ENCODE results near the gene APOOL. TPM values are rescaled to one million over a fixed set of nuclear protein-coding genes. Genes with fewer than 3 reads are reported as not detected.

APOOL gene
- total RNA-seq, 1 donor from 2014 or later: 21.4 TPM

GRCh38 chrX:85113746-85114145, 110.1 kb downstream of the APOOL start:
- ATAC-seq (no peak), DNase-seq (no peak)
- Histone ChIP-seq H3K4me1 (no peaks in the 10 kb centered on the region), H3K9me3 (no peaks in the 10 kb centered on the region), H3K27ac (no peak overlapping the region), H3K4me3 (no peak overlapping the region), H3K36me3 (no peaks in the 10 kb centered on the region), H3K27me3 (no peaks in the 10 kb centered on the region)
- intact Hi-C loops (cut with DNase I): no loop called here
- no peak for TF ChIP-seq CTCF (IDR thresholded peaks at IDR 0.05)

GRCh38 chrX:85114171-85114570, 110.5 kb downstream of the APOOL start:
- intact Hi-C loops (cut with DNase I): no loop called here

GRCh38 chrX:85114776-85115175, 111.1 kb downstream of the APOOL start:
- no peak overlapping the region for H3K4me3 ChIP-seq
- H3K9me3 ChIP-seq: no peaks in the 10 kb centered on the region
- intact Hi-C loops (cut with DNase I): no loop called here
- H3K4me1 ChIP-seq: no peaks in the 10 kb centered on the region
- H3K27ac ChIP-seq: no peak overlapping the region
- H3K27me3 ChIP-seq: no peaks in the 10 kb centered on the region
- ATAC-seq: no peak
- TF ChIP-seq CTCF (IDR thresholded peaks at IDR 0.05): no peak
- DNase-seq: no peak
- H3K36me3 ChIP-seq: no peaks in the 10 kb centered on the region

More at GRCh38 chrX:85114171-85114570, 110.5 kb downstream of the APOOL start:
- Histone ChIP-seq H3K27ac (no peak overlapping the region), H3K4me3 (no peak overlapping the region), H3K9me3 (no peaks in the 10 kb centered on the region), H3K4me1 (no peaks in the 10 kb centered on the region), H3K27me3 (no peaks in the 10 kb centered on the region), H3K36me3 (no peaks in the 10 kb centered on the region)
- no peak for TF ChIP-seq CTCF (IDR thresholded peaks at IDR 0.05)
- DNase-seq (no peak), ATAC-seq (no peak)

- intact Hi-C loops (cut with DNase I): no loop called here
- H3K9me3 ChIP-seq: no peaks in the 10 kb centered on the region
- H3K4me3 ChIP-seq: no peak overlapping the region
- no peaks in the 10 kb centered on the region for H3K4me1 ChIP-seq
- no peak for ATAC-seq
- no peak for DNase-seq
- H3K36me3 ChIP-seq: no peaks in the 10 kb centered on the region
- TF ChIP-seq CTCF (IDR thresholded peaks at IDR 0.05): no peak
- no peaks in the 10 kb centered on the region for H3K27me3 ChIP-seq
- no peak overlapping the region for H3K27ac ChIP-seq
Observed at GRCh38 chrX:85115252-85115651, 111.6 kb downstream of the APOOL start.

GRCh38 chrX:85136409-85136808, 132.7 kb downstream of the APOOL start:
- no peak for TF ChIP-seq CTCF (IDR thresholded peaks at IDR 0.05)
- intact Hi-C loops (cut with DNase I): no loop called here

GRCh38 chrX:85139422-85139821, 135.7 kb downstream of the APOOL start:
- H3K27me3 ChIP-seq: no peaks in the 10 kb centered on the region
- H3K27ac ChIP-seq: no peak overlapping the region
- ATAC-seq (no peak), DNase-seq (no peak)
- no peak for TF ChIP-seq CTCF (IDR thresholded peaks at IDR 0.05)
- intact Hi-C loops (cut with DNase I): no loop called here
- H3K4me1 ChIP-seq: no peaks in the 10 kb centered on the region
- no peaks in the 10 kb centered on the region for H3K36me3 ChIP-seq
- no peak overlapping the region for H3K4me3 ChIP-seq
- no peaks in the 10 kb centered on the region for H3K9me3 ChIP-seq

More at GRCh38 chrX:85136409-85136808, 132.7 kb downstream of the APOOL start:
- Histone ChIP-seq H3K4me3 (no peak overlapping the region), H3K36me3 (no peaks in the 10 kb centered on the region), H3K27me3 (no peaks in the 10 kb centered on the region), H3K9me3 (no peaks in the 10 kb centered on the region), H3K4me1 (no peaks in the 10 kb centered on the region), H3K27ac (no peak overlapping the region)
- ATAC-seq: no peak
- no peak for DNase-seq

Data from upper lobe of right lung (tissue), 1 donor.